ENCODE results near the gene COPG2. TPM values are rescaled to one million over a fixed set of nuclear protein-coding genes. Genes with fewer than 3 reads are reported as not detected.

The COPG2 gene
- polyA plus RNA-seq, 1 donor from 2014 or later, result 37.9 TPM

GRCh38 chr7:130566168-130566897 is 102.2 kb downstream of the COPG2 start:
- Histone ChIP-seq H3K36me3 (ENCODE audit: insufficient read depth, low read length) (no peaks in the 10 kb centered on the region), H3K27ac (ENCODE audit: low read length) (no peak overlapping the region), H3K79me2 (replicated peaks; ENCODE audit: insufficient read depth, low read length) (no peaks in the 10 kb centered on the region), H3K4me2 (ENCODE audit: low read length) (no peak overlapping the region), H3K9me3 (ENCODE audit: low read length) (peaks cover 6% of the 10 kb centered on the region), H3K9me2 (ENCODE audit: insufficient read depth, low read length) (no peaks in the 10 kb centered on the region), H2AFZ (ENCODE audit: low read depth, low read length) (no peak overlapping the region), H3K27me3 (ENCODE audit: insufficient read depth, low read depth, low read length) (no peaks in the 10 kb centered on the region), H3K9ac (ENCODE audit: low read length) (no peak overlapping the region), H3K4me3 (ENCODE audit: low read length) (no peak overlapping the region), H4K20me1 (ENCODE audit: insufficient read depth) (no peaks in the 10 kb centered on the region), H3F3A (ENCODE audit: insufficient read depth, low read length, poor library complexity, severe bottlenecking) (no peaks in the 10 kb centered on the region)
- TF ChIP-seq EP300 (conservative IDR thresholded peaks at IDR 0.05; ENCODE audit: poor library complexity, severe bottlenecking), result no peak
- no peak for TF ChIP-seq REST (IDR thresholded peaks at IDR 0.05; ENCODE audit: borderline replicate concordance)
- no peak for TF ChIP-seq CTCF (IDR thresholded peaks at IDR 0.05; ENCODE audit: poor library complexity, severe bottlenecking)
- TF ChIP-seq POLR2AphosphoS5 (IDR thresholded peaks at IDR 0.05), result no peak
- no peak for TF ChIP-seq TAF1 (IDR thresholded peaks at IDR 0.05; ENCODE audit: low read depth)
- TF ChIP-seq RAD21 (conservative IDR thresholded peaks at IDR 0.05), result no peak
- no peak for TF ChIP-seq EZH2 (IDR thresholded peaks at IDR 0.05; ENCODE audit: borderline replicate concordance, insufficient read depth, low read length, poor library complexity, severe bottlenecking)
- no peak for TF ChIP-seq SMC3 (conservative IDR thresholded peaks at IDR 0.05; ENCODE audit: poor library complexity)
- no peak for TF ChIP-seq MXI1 (conservative IDR thresholded peaks at IDR 0.05; ENCODE audit: poor library complexity, severe bottlenecking)

GRCh38 chr7:130560972-130561371 is 107.6 kb downstream of the COPG2 start:
- Histone ChIP-seq H3K9ac (ENCODE audit: low read length) (no peak overlapping the region), H4K20me1 (ENCODE audit: insufficient read depth) (no peaks in the 10 kb centered on the region), H2AFZ (ENCODE audit: low read depth, low read length) (no peak overlapping the region), H3K4me3 (ENCODE audit: low read length) (no peak overlapping the region), H3F3A (ENCODE audit: insufficient read depth, low read length, poor library complexity, severe bottlenecking) (no peaks in the 10 kb centered on the region), H3K36me3 (ENCODE audit: insufficient read depth, low read length) (peaks cover 8% of the 10 kb centered on the region), H3K79me2 (replicated peaks; ENCODE audit: insufficient read depth, low read length) (no peaks in the 10 kb centered on the region), H3K4me2 (ENCODE audit: low read length) (no peak overlapping the region), H3K27ac (ENCODE audit: low read length) (no peak overlapping the region), H3K9me2 (ENCODE audit: insufficient read depth, low read length) (no peaks in the 10 kb centered on the region), H3K27me3 (ENCODE audit: insufficient read depth, low read depth, low read length) (no peaks in the 10 kb centered on the region), H3K9me3 (ENCODE audit: low read length) (no peaks in the 10 kb centered on the region)
- no peak for TF ChIP-seq CTCF (IDR thresholded peaks at IDR 0.05; ENCODE audit: poor library complexity, severe bottlenecking)
- no peak for TF ChIP-seq SMC3 (conservative IDR thresholded peaks at IDR 0.05; ENCODE audit: poor library complexity)
- TF ChIP-seq RAD21 (conservative IDR thresholded peaks at IDR 0.05), result no peak
- no peak for TF ChIP-seq TAF1 (IDR thresholded peaks at IDR 0.05; ENCODE audit: low read depth)
- no peak for TF ChIP-seq POLR2AphosphoS5 (IDR thresholded peaks at IDR 0.05)
- no peak for TF ChIP-seq REST (IDR thresholded peaks at IDR 0.05; ENCODE audit: borderline replicate concordance)
- no peak for TF ChIP-seq EZH2 (IDR thresholded peaks at IDR 0.05; ENCODE audit: borderline replicate concordance, insufficient read depth, low read length, poor library complexity, severe bottlenecking)
